ENCODE results near the gene CERS5.

- TF ChIP-seq CTCF (IDR thresholded peaks at IDR 0.05) = no peak
- no peak for TF ChIP-seq POLR2A (IDR thresholded peaks at IDR 0.05)
Observed at GRCh38 chr12:50188875-50189575, 21.9 kb upstream of the CERS5 start.
